ENCODE results near the gene SERPINA10.
"Not testable (repeated sequence)": the region's sequence is repeated elsewhere in the genome, so short reads cannot be mapped to it uniquely, and the experiment has no call there.

The SERPINA10 gene

DNA sequence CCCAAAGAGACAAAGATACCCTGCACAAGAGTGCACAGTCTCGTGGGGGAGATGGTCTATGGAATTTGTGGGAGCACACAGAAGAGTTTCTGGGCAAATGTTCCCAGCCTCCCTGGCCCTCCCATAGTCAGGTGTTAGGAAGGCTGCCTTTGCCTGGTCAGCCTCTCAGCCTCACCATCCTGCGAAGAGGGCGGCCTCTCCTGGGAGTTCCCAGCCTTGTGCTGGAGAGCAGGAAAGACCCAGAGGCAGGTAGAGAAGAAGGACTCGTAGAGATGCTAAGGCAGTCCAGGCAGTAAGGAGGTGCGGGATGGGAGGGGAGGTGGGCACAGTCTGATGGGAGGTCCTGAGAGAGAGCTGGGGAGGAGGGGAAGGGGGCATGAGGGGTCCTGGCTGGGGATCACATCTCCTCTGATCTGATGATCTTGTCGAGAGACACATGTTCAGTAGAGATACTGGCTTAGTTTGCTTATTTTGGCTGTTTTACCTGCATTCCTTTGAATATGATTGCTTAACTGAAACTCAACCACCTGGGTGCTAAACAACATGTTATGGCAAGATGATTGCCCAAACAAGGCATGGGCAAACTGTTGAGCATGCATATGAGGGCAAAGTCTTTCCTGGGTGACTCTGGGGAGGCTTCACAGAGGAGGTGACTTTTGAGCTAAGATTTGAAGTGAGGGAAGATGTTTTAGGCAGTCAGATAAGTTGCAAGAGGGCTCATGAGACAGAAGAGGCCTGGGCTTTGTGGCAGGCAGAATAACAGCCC, 19.6 kb upstream of the SERPINA10 start:
- DNase-seq, result no peak

- DNase-seq, result no peak
Measured at GRCh38 chr14:94310248-94310647, 17.2 kb upstream of the SERPINA10 start.

DNA sequence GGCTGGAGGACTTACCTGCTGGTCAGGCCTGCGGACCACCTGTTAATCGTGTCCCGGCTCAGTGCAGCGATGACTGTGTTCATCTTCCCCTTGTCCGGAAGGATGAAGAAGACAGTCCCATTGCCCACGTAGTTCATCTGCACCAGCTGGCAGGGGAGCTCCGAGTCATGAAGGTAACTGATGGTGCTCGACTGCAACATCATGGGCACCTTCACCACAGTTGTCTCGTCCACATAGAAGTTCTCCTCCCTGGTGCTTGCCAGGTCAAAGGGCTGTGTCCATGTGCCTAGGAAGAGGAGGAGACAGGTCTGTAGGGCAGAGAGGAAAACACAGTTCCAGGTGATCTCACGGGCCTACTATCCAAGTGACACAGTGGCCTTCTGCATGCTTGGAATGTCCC, 16.7 kb upstream of the SERPINA10 start:
- DNase-seq, result no peak

GRCh38 chr14:94307410-94307992, 14.4 kb upstream of the SERPINA10 start:
- no peak for DNase-seq

DNA sequence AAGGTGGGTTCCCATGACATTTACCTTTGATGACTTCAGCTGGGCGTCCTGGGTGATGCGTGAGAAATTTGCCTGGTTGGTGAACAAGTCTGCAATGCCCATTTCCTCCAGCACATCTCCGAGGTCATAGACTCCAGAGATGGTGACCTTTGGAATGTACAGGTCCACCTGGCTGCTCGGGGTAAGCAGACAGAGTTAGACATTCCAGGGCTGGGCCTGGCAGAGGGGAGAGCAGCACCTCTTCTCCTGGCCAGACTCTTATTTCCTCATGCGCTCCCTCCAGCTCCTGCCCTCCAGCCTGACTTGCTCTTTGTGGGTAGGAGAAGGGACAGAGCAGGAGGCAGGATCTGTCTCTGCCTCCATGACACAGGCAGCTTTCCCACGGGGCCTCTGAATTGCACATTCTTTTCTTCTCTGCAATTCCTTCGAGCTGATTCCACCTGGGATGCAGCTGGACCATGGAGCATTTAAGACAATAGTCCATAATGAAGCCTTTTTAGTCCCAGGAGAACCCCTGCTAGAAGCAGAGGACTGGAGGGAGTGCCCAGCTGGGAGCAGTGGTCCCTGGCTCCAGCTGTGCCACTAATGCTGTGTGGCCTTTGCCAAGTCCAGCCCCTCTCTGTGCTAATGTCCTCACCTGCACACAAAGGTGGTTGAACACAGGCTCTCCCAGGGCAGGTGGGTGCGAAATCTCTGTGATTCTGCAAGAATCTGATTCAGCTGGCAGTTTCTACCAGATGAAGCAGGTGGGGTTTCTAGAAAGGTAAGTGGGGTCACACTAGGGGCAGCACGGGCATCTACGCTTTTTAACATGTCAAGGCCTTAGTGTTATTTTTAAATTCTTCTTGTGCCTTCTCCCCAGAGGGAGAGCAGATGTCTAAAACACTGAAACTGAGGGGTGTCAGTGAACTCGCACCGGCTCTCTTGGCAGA, 13.2 kb upstream of the SERPINA10 start:
- DNase-seq, result no peak

DNA sequence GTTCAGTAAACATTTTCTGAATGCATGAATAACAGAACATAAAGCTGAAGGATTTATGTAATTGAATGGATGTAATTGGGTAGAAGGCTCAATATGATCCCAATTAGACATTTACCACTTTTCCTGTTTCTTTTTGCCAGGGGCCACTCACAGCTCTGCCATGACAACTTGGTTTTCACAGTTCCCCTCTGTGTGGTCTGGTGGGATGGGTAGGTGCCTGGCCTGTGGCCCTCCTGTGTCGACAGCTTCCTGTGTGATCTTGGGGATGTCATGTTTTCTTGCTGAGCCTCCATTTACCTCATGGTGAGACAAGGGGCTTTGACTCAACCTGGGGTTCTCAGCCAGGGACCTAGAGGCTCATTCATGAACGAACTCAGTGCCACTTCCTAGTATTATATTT, 12.6 kb upstream of the SERPINA10 start:
- DNase-seq, result no peak

DNA sequence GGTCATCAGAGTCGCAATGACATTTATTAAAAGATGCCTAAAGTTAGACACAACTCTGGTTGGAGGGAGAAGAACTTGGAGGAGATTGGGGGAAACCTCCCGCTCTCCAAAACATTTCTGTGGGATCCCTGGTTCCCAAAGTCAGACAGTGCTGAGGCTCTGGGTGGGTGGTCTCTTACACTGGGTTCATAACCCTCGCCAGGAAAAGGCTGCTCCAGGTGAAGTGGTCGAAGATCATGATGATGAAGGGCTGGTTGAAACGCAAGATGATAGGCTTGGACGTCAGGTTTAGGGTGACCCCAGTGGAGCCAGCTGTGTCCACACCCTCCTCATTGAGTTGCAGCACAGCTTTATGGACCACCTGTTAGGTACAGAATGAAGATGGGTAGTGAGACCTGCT, 11.2 kb upstream of the SERPINA10 start:
- no peak for DNase-seq

DNA sequence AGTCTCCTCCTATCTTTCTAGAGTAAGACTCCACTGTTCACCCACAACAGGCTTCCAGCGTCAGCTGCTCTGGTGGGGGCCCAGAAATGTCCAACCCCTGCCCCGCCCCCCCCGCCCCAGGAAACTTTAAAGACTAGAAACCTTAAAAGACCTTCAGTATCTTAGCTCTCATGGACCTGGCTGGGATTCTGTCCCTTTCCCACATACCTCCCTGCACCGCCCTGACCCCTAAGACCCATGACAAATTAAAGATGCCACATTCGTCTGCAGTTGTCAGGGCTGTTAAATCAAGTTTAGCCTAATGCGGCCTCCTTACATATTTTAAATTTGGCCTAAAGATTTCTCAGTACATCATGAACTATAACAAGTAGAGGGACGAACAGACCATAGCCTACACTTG, 10.0 kb upstream of the SERPINA10 start:
- no peak for DNase-seq

GRCh38 chr14:94298130-94298529, 5.1 kb upstream of the SERPINA10 start:
- no peak for DNase-seq

GRCh38 chr14:94296181-94296545, 3.1 kb upstream of the SERPINA10 start:
- not testable (repeated sequence) for DNase-seq

DNA sequence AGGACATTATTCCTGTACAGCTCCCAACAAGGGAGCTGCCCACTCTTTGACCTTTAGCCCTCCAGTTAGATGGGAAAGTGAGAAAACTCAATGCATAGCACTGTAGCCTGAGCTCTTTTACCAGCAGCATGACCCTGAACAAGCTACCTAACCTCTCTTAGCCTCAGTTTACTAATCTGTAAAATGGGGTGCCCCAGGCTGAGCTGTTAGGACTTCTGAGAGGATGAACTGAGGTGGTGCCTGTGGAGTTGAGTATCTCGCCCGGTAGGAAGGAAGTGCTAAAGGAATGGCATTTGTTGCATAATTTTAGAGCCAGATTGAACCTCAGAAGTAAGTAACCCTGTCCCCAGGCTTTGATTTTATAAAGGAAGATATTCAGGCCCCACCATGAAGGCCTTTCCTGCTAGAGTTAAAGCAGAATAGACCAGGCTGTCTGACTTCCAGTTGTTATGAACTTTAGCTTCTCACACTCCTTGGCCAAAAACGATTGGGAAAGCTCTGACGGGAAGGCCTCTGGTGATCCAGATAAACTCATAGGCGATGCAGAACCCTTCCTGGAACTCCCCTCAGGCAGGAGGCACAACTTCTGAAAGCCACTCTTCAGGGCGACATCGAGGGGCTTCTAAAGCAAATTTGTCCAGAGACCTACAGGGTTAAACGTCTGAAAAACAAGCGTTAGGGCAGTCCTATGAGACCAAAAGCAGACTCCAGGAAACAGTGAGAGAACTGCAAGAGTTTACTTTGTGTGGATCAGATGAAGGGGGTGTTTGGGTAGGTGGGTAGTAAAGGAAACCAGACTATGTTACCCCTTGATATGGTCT, 2.5 kb upstream of the SERPINA10 start:
- DNase-seq, result no peak

DNA sequence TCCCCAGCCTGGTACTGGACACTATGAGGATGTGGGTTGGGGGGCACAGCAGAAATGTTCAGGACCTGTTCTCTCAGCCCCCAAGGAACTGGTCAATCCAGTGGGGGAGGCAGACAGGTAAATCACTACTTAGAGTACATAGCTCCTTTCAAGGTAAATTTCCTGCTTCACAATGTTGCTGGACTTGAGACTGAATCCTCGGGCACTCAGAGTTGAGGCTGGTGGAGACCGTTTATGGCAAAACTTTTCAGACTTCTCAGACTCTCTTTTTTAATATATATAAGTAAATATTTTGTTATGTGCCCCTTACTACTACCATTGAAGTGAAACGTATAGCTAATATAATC, 483 bp upstream of the SERPINA10 start:
- DNase-seq, result no peak

- no peak for DNase-seq
Measured at GRCh38 chr14:94292526-94292871, 569 bp downstream of the SERPINA10 start.

- DNase-seq, result no peak
Measured at GRCh38 chr14:94291906-94292525, 1.1 kb downstream of the SERPINA10 start.

DNA sequence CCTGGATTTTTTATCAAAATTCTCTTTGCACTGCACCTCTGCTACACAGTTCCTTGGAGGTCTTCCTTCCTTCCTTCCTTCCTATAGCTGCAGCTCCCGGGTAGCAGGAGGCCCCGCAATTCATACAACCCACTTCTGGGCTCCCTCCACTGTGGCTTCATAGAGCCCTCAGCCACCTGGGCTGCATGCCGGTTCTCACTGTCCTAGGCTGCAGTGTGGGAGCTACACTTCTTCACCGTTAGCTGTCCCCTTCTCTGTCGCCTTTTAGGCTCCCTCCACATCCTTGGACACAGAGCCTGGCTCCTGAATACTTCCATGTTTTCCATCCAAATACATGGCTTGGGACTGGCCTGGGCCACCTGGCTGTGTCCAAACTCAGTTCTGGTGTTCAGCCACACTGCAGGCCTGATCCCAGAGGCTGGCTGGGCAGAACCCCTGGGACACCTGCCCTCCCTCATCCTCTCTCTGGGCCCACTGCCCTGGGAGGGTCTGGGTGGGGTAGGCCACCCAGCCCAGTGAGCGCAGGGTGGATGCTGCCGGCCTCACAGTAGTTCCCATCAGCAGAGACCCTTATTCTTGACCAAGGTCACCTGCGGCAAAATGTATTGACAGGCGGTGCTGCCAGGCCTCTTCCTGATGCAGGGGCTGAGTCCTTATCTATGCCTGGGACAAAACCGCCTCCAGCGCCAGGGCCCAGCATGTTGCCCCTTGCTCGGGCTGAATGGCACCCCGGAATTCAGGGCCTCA, 1.7 kb downstream of the SERPINA10 start:
- no peak for DNase-seq

GRCh38 chr14:94290197-94290596, 2.9 kb downstream of the SERPINA10 start:
- no peak for DNase-seq

DNA sequence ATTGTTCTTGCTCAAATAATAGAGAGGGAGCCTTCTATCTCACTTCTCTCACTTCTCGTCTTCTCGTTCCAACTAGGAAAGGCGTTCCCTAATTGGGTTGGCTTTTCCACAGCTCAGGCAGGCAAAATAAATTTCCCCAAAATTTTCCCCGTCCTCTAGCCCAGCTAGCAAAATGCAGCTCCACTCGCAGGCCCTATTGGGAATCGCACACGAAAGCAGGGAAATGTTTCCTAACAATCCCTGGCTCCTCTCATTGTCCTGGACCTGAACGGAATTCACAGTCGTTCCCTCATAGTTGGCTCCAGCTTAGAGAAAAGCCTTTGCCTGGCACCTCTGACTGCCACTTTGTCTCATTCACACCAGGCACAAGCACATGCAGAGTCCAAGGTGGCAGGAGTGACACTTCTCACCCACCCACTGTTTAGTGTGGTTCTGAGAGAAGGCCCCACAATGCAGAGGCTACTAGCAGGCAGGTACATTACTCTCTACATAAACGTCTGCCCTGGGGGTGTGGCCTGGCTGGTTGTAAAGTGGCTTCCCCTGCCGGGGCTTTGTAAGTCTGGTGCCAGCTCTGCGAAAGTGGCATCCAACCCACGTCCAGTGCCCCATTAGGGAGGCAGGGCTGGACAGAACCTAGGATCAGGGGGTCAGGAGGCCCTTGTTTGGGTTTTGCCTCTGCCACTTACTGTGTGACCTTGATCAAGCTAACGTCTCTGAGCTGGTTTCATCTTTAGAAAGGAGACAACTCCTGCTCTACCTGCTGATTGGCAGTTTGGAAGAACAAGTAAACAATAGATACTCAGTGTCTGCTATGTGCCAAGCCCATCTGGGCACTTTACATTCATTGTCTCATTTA, 4.2 kb downstream of the SERPINA10 start:
- no peak for DNase-seq

DNA sequence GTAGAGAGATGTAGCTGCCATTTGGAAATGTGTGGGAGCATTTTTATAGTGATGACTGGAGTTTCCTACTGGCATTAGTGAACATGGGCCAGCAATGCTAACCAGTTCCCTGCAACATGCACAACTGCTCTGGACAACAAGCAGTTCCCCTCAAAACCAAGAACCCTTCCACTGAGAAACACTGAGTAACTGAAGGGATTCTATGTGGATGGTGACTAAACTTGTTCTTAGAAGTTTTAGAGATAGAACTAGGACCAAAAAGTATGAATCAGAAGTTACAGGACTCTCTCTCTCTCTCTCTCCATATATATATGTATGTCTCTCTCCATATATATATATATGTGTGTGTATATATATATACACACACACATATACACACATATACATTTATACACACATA, 7.9 kb downstream of the SERPINA10 start:
- DNase-seq, result no peak

- no peak for DNase-seq
Measured at GRCh38 chr14:94284221-94284620, 8.8 kb downstream of the SERPINA10 start.

DNA sequence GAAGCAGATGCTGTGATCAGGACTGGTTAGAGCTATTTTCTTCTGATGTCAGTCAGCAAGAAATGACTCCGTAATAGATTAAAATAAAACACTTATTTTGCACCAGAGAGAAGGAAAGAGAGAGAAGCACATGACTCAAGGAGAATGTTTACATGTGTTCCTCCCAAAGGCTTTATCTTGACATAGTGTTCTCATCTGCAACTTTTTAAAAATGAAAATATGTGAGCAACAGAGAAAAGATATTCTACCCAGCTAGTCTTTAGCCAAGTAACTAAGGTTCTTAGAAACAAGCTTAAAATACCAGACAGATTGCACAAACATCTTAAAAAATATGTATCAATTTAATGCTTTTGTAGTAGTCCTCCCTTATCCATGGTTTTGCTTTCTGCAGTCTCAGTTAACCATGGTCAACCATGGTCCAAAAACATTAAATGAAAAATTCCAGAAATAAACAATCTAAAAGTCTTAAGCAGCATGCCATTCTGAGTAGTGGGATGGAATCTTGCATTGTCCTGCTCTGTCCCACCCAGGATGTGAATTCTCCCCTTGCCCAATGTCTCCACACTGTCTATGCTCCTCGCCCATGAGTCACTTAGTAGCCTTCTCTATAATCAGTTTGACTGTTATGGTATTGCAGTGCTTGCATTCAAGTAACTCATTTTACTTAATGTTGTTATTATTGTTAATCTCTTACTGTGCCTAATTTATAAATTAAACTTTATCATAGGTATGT, 9.9 kb downstream of the SERPINA10 start:
- DNase-seq, result no peak
